ENCODE measurements around the gene TRAP1. TPM values are rescaled to one million over a fixed set of nuclear protein-coding genes. Genes with fewer than 3 reads are reported as not detected.

The TRAP1 gene
- total RNA-seq, 2 experiments from 2014 or later = 185 to 242 TPM

DNA sequence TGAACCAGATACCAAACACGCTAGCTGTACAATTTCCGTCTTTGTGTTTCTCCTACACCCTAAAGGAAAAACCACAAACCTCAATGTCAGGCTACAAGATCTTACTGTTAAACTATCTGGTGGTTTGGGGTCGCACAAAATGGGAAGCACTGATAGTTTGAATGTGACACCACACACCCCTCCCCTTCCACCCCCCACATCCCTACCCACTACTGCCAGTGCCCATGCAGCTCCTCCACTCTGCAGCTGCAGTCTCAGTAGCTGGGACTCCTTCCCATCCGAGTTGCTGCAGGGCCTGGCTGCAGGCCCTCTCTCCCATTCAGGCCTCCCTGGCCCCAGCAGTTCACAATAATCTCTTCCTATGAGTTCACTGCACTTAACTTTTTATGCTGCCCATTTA lies 18.4 kb downstream of the TRAP1 start:
- H2AFZ ChIP-seq (ENCODE audit: low read length) = no peak overlapping the region
- TF ChIP-seq EZH2phosphoT487 (IDR thresholded peaks at IDR 0.05; ENCODE audit: borderline replicate concordance, low read depth, low read length) = no peak
- TF ChIP-seq, protein P1, sequence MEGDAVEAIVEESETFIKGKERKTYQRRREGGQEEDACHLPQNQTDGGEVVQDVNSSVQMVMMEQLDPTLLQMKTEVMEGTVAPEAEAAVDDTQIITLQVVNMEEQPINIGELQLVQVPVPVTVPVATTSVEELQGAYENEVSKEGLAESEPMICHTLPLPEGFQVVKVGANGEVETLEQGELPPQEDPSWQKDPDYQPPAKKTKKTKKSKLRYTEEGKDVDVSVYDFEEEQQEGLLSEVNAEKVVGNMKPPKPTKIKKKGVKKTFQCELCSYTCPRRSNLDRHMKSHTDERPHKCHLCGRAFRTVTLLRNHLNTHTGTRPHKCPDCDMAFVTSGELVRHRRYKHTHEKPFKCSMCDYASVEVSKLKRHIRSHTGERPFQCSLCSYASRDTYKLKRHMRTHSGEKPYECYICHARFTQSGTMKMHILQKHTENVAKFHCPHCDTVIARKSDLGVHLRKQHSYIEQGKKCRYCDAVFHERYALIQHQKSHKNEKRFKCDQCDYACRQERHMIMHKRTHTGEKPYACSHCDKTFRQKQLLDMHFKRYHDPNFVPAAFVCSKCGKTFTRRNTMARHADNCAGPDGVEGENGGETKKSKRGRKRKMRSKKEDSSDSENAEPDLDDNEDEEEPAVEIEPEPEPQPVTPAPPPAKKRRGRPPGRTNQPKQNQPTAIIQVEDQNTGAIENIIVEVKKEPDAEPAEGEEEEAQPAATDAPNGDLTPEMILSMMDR (conservative IDR thresholded peaks at IDR 0.05; ENCODE audit: low read length) = no peak
- H3K4me1 ChIP-seq (ENCODE audit: insufficient read depth, low read length, poor library complexity, severe bottlenecking) = no peaks in the 10 kb centered on the region
- H3K4me3 ChIP-seq (ENCODE audit: low read depth, low read length, poor library complexity, severe bottlenecking) = no peak overlapping the region
- 0 out of 2 replicates have a peak, but pooled peaks cover 4% of the 10 kb centered on the region for H3K9me3 ChIP-seq (ENCODE audit: low read length)
- ChIA-PET POLR2A (no interaction called here), CTCF (ENCODE audit: unreplicated experiment) (no interaction called here)
- intact Hi-C loops (cut with micrococcal nuclease; ENCODE audit: unreplicated experiment) = no loop called here
- peaks cover 64% of the 10 kb centered on the region for H3K79me2 ChIP-seq (ENCODE audit: insufficient read depth, low read depth, low read length)
- no peak for DNase-seq (ENCODE audit: low spot score)
- no peaks in the 10 kb centered on the region for H3K9me2 ChIP-seq (ENCODE audit: insufficient read depth, low read length)
- no peaks in the 10 kb centered on the region for H4K20me1 ChIP-seq (ENCODE audit: insufficient read depth, low read length)
- peaks cover 84% of the 10 kb centered on the region for H3K36me3 ChIP-seq (ENCODE audit: insufficient read depth, low read length)
- no peak overlapping the region for H3K27ac ChIP-seq (ENCODE audit: low read depth, low read length, poor library complexity, severe bottlenecking)
- no peak overlapping the region for H3K4me2 ChIP-seq (ENCODE audit: low read length)
- BruUV-seq (replicated peaks) = no TSS peak

DNA sequence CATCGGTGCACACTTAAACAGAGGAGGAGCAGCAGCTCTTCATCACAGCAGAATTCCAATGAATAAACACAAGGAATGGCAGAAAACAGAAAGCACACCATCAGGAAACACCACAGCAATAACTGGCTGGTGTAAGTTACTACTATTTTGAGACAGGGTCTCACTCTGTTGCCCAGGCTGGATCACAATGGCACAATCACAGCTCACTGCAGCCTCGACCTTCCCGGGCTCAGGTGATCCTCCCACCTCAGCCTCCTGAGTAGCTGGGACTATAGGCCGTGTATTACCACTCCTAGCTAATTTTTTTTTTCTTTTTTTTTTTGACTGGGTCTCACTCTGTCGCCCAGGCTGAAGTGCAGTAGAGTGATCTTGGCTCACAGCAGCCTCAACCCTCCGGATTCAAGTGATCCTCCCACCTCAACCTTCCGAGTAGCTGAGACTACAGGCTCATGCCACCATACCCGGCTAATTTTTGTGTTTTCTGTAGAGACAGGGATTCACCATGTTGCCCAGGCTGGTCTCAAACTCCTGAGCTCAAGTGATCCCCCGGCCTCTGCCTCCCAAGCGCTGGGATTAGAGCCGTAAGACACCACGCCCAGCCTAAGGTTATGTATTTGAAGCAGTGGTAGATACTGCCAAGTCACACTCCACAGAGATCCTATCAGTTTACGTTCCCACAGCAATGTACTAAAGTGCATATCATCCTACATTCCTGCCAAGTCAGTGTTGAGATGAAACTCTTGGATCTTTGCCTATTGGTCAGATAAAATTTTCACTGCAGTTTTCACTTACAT lies 20.7 kb downstream of the TRAP1 start:
- Histone ChIP-seq H3K36me3 (ENCODE audit: insufficient read depth, low read length) (peaks cover 73% of the 10 kb centered on the region), H3K9me2 (ENCODE audit: insufficient read depth, low read length) (no peaks in the 10 kb centered on the region)
- POLR2A ChIA-PET = interaction anchor here (0.6 to 0.7 kb wide), 4 partner anchors 175 to 575 kb away, joined by 3 to 4 read pairs (median 3); no protein-coding TSS in a partner anchor

More for the DNA sequence above, 20.7 kb downstream of the TRAP1 start:
- H3K4me3 ChIP-seq (ENCODE audit: low read depth, low read length, poor library complexity, severe bottlenecking) = no peak overlapping the region
- H3K4me2 ChIP-seq (ENCODE audit: low read length) = no peak overlapping the region
- intact Hi-C loops (cut with micrococcal nuclease; ENCODE audit: unreplicated experiment) = no loop called here
- H3K9me3 ChIP-seq (ENCODE audit: low read length) = 0 out of 2 replicates have a peak, but pooled peaks cover 4% of the 10 kb centered on the region
- DNase-seq (ENCODE audit: low spot score) = no peak
- no peak overlapping the region for H3K27ac ChIP-seq (ENCODE audit: low read depth, low read length, poor library complexity, severe bottlenecking)
- H3K4me1 ChIP-seq (ENCODE audit: insufficient read depth, low read length, poor library complexity, severe bottlenecking) = no peaks in the 10 kb centered on the region
- no peak for TF ChIP-seq EZH2phosphoT487 (IDR thresholded peaks at IDR 0.05; ENCODE audit: borderline replicate concordance, low read depth, low read length)
- TF ChIP-seq, protein P1 (conservative IDR thresholded peaks at IDR 0.05; ENCODE audit: low read length) = no peak
- CTCF ChIA-PET (ENCODE audit: unreplicated experiment) = no interaction called here
- no TSS peak for BruUV-seq (replicated peaks)
- no peak overlapping the region for H2AFZ ChIP-seq (ENCODE audit: low read length)
- no peaks in the 10 kb centered on the region for H4K20me1 ChIP-seq (ENCODE audit: insufficient read depth, low read length)
- peaks cover 49% of the 10 kb centered on the region for H3K79me2 ChIP-seq (ENCODE audit: insufficient read depth, low read depth, low read length)

Data from OCI-LY7 (cell line).